ENCODE measurements around the gene NXPH3. TPM values are rescaled to one million over a fixed set of nuclear protein-coding genes. Genes with fewer than 3 reads are reported as not detected.

NXPH3 gene
- total and polyA plus RNA-seq, 2 of the 13 experiments (the other 11 are each of a cell fraction or from before 2014, with no cell fraction given), result 0.04 to 0.58 TPM

- TF ChIP-seq ZBTB42 (CRISPR knock-in tag; IDR thresholded peaks at IDR 0.05), result peak; percentile 63; the same call in 1 of the 2 replicates
- TF ChIP-seq STAG1 (CRISPR knock-in tag; IDR thresholded peaks at IDR 0.05), result peak; percentile 99
- TF ChIP-seq ZFY (CRISPR knock-in tag; IDR thresholded peaks at IDR 0.05), result peak; percentile 76
- no peak for TF ChIP-seq ZNF644 (CRISPR knock-in tag; IDR thresholded peaks at IDR 0.05; ENCODE audit: low read depth)
- peak; percentile 38; the same call in 1 of the 2 replicates for TF ChIP-seq KLF13 (CRISPR knock-in tag; IDR thresholded peaks at IDR 0.05)
- peak; percentile 88 for TF ChIP-seq ZFX (CRISPR knock-in tag; IDR thresholded peaks at IDR 0.05; ENCODE audit: low read depth)
- peak; percentile 60; the same call in 1 of the 2 replicates for TF ChIP-seq RXRB (CRISPR knock-in tag; IDR thresholded peaks at IDR 0.05; ENCODE audit: borderline replicate concordance)
- TF ChIP-seq ZNF225 (CRISPR knock-in tag; IDR thresholded peaks at IDR 0.05), result peak; percentile 92
- peak; percentile 83 for TF ChIP-seq ZNF331 (CRISPR knock-in tag; IDR thresholded peaks at IDR 0.05)
- 0 out of 2 replicates have a peak, but pooled peaks have one; percentile 57 for TF ChIP-seq SMAD3 (CRISPR knock-in tag; IDR thresholded peaks at IDR 0.05)
- peak; percentile 95 for TF ChIP-seq KDM3A (CRISPR knock-in tag; IDR thresholded peaks at IDR 0.05; ENCODE audit: low read depth)
- TF ChIP-seq ATF3 (CRISPR knock-in tag; IDR thresholded peaks at IDR 0.05), result peak; percentile 62; the same call in 1 of the 2 replicates
- peak; percentile 69; the same call in 1 of the 2 replicates for TF ChIP-seq ZNF275 (CRISPR knock-in tag; IDR thresholded peaks at IDR 0.05; ENCODE audit: borderline replicate concordance)
- TF ChIP-seq RXRA (CRISPR knock-in tag; IDR thresholded peaks at IDR 0.05), result peak; percentile 80
- peak; percentile 70 for TF ChIP-seq THRA (CRISPR knock-in tag; IDR thresholded peaks at IDR 0.05; ENCODE audit: borderline replicate concordance)
- TF ChIP-seq HNF4G (IDR thresholded peaks at IDR 0.05; ENCODE audit: borderline replicate concordance, low read depth, low read length), result no peak
- TF ChIP-seq HNF4G (CRISPR knock-in tag; IDR thresholded peaks at IDR 0.05; ENCODE audit: borderline replicate concordance, low read depth), result peak; percentile 69; the same call in 1 of the 2 replicates
- peak; percentile 46; the same call in 1 of the 2 replicates for TF ChIP-seq GPN1 (CRISPR knock-in tag; IDR thresholded peaks at IDR 0.05; ENCODE audit: borderline replicate concordance)
- peak; percentile 95 for TF ChIP-seq ZNF572 (CRISPR knock-in tag; IDR thresholded peaks at IDR 0.05)
- TF ChIP-seq ZBTB7B (CRISPR knock-in tag; IDR thresholded peaks at IDR 0.05), result peak; percentile 92
- TF ChIP-seq SMAD1 (CRISPR knock-in tag; IDR thresholded peaks at IDR 0.05; ENCODE audit: borderline replicate concordance, low read depth), result peak; percentile 100
- peak; percentile 83 for TF ChIP-seq UBTF (CRISPR knock-in tag; IDR thresholded peaks at IDR 0.05)
- TF ChIP-seq PPARG (CRISPR knock-in tag; conservative IDR thresholded peaks at IDR 0.05), result peak; percentile 67
- TF ChIP-seq, protein P1, sequence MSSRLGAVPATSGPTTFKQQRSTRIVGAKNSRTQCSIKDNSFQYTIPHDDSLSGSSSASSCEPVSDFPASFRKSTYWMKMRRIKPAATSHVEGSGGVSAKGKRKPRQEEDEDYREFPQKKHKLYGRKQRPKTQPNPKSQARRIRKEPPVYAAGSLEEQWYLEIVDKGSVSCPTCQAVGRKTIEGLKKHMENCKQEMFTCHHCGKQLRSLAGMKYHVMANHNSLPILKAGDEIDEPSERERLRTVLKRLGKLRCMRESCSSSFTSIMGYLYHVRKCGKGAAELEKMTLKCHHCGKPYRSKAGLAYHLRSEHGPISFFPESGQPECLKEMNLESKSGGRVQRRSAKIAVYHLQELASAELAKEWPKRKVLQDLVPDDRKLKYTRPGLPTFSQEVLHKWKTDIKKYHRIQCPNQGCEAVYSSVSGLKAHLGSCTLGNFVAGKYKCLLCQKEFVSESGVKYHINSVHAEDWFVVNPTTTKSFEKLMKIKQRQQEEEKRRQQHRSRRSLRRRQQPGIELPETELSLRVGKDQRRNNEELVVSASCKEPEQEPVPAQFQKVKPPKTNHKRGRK (CRISPR knock-in tag; IDR thresholded peaks at IDR 0.05), result peak; percentile 77; the same call in 1 of the 2 replicates
Observed at GRCh38 chr17:49556223-49556943, 19.3 kb upstream of the NXPH3 start (continued).

Measured in HepG2 (cell line).